ENCODE measurements around the gene MTUS2.

DNA sequence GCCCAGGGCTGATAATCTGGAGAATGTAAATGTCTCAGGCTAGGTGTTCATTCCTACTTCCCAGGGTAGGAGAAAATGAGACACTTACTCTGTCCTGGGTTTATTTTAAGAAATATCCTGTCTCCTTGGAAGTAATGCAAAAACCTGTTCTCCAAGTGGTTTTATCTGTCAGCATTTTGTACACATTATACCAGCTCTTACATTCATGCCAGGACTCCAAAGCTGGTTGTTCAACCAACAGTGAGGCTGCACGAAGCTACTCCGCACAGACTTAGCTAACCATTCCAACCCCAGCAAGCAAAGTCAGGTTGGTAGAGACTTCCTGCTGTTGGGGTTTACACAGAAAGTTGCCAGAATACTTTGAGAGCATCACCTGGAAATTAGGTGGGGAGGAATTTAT, 719.7 kb downstream of the MTUS2 start:
- TF ChIP-seq POLR2A (IDR thresholded peaks at IDR 0.05) (no peak), POLR2AphosphoS5 (IDR thresholded peaks at IDR 0.05) (no peak)
- TF ChIP-seq, protein P1, sequence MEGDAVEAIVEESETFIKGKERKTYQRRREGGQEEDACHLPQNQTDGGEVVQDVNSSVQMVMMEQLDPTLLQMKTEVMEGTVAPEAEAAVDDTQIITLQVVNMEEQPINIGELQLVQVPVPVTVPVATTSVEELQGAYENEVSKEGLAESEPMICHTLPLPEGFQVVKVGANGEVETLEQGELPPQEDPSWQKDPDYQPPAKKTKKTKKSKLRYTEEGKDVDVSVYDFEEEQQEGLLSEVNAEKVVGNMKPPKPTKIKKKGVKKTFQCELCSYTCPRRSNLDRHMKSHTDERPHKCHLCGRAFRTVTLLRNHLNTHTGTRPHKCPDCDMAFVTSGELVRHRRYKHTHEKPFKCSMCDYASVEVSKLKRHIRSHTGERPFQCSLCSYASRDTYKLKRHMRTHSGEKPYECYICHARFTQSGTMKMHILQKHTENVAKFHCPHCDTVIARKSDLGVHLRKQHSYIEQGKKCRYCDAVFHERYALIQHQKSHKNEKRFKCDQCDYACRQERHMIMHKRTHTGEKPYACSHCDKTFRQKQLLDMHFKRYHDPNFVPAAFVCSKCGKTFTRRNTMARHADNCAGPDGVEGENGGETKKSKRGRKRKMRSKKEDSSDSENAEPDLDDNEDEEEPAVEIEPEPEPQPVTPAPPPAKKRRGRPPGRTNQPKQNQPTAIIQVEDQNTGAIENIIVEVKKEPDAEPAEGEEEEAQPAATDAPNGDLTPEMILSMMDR (IDR thresholded peaks at IDR 0.05 in 8 of 11, conservative IDR thresholded peaks at IDR 0.05 in 3 of 11): no peak
